GM19099 (cell line): ENCODE measurements around the gene ZMPSTE24.

Source experiments
- POLR2A ChIP-seq: IDR thresholded peaks from 3 replicates; pipeline ENCODE4 v1.6.1; 2011; ENCODE audit warnings: low read depth; ENCODE audit not compliant: insufficient read length; ENCODE audit errors: extremely low read depth

Gene ZMPSTE24

GRCh38 chr1:40274331-40274730 lies 16.3 kb downstream of the ZMPSTE24 start:
- TF ChIP-seq POLR2A = no peak

- TF ChIP-seq POLR2A = no peak
Observed at GRCh38 chr1:40276122-40276521, 18.1 kb downstream of the ZMPSTE24 start.

GRCh38 chr1:40281853-40282252 lies 23.8 kb downstream of the ZMPSTE24 start:
- no peak for TF ChIP-seq POLR2A

DNA sequence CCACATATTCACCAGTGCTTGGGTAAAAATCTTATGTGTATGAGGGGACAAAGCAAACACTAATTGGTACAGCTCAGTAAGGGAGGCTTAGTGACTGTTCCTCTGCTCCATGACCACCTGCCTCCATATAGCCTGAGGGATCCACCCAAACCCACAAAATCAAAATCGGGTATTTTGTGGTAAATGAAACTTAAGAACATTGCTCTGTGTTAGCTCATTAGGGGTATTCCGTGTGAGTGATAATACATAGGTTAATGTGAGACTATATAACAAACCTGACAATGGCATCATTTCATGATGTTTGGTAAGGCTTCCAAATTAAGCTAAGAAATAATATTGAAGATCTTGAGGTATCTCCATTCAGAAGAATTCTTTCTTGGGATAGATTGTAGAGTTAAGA lies 33.3 kb downstream of the ZMPSTE24 start:
- TF ChIP-seq POLR2A = no peak

DNA sequence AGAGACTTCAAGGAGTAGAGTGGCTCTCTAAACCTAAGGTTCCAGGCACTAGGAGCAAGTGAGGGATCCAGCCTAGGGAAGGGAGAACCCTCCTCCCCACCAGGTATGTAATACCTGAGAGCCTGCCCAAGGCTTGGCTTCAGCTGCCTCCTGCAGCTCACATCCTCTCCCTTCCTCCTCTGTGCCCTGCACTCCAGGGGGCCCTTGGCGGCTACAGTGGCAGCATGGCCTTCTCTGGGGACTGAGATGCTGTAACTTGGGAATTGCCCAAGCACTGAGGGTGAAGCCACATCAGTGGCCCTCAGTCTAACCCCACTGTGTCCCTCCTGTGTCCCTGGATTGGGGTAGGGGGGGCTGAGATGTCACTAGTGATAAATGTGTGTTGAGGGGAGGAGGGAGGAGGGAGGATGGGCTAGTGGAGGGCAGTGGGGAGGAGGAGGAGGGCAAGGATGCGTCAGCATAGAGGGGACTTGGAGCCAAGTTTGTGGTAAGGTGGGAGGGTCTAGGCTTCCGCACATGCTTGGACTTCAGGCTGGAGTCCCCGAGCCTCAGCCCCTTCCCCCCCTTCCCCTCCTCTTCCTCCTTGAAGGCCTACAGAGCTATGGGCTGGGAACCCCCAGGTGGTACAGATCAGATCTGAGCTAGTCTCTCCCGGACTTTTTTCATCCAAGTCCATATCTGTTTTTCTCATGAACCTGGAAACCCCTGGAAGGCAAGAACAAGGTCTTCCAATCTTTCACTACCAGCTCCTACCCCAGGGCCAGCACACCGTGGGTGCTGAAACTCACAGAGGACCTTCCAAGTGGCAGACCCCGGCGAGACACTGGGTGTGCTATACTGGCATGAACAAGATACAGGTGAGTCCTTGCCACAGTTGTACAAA lies 41.6 kb downstream of the ZMPSTE24 start:
- TF ChIP-seq POLR2A = no peak

DNA sequence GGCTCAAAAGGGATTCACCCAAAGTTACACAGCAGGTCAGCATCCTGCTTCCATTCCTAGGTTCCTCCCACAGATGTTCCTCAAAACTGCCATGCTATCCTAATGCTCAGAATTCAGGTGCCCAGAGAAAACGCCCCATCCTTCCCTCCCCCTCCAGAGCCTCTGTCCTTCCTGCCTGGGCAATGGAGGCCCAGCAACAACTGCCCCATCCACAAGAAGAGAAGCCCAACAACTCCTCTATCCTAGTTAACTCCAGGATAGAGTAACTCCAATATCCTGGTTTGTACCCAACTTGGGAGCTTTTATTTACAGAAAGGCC lies 42.2 kb downstream of the ZMPSTE24 start:
- no peak for TF ChIP-seq POLR2A

DNA sequence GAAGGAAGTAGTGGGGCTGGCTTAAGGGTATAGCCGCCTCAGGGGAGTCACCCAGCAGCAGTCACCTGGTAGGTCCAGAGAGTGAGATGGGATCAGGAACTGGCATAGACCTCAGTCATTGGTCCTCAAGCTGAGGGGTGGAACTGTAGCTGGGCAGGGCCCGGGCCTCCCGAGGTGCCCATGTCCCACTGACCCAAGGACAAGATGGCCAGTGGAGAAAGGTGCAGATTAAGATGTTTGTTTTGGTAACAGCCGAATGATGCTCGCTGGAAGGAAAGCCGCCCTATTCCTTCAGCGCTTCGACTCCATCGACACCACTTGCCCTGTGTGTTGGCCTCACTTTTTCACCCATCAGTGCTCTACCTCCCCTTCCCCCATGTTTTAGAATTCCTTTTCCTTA lies 42.6 kb downstream of the ZMPSTE24 start:
- no peak for TF ChIP-seq POLR2A

GRCh38 chr1:40301066-40301465 lies 43.0 kb downstream of the ZMPSTE24 start:
- no peak for TF ChIP-seq POLR2A

GRCh38 chr1:40301541-40302299 lies 43.7 kb downstream of the ZMPSTE24 start:
- no peak for TF ChIP-seq POLR2A

GRCh38 chr1:40302475-40302874 lies 44.4 kb downstream of the ZMPSTE24 start:
- no peak for TF ChIP-seq POLR2A

- TF ChIP-seq POLR2A = no peak
Observed at GRCh38 chr1:40303051-40303771, 45.2 kb downstream of the ZMPSTE24 start.

- no peak for TF ChIP-seq POLR2A
Observed at GRCh38 chr1:40303790-40304189, 45.8 kb downstream of the ZMPSTE24 start.

DNA sequence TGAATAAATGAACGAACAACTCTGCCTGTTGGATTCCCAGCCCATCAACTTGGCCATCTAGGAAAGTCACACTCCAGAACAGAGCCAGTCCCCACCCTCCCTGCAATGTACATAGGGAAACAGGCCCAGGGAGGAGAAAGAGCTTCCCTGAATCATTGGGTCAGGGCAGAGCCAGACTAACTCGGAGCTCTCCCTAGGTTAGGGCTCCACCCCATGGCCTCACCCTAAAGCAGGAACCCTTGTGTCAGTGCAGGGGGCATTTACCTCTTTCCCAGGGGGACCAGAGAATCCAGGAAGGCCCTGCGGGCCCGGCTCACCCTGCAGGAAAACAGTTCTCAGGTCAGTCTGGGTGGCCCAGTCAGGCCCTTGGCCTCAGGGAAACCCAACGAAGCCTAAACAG lies 47.4 kb downstream of the ZMPSTE24 start:
- no peak for TF ChIP-seq POLR2A

DNA sequence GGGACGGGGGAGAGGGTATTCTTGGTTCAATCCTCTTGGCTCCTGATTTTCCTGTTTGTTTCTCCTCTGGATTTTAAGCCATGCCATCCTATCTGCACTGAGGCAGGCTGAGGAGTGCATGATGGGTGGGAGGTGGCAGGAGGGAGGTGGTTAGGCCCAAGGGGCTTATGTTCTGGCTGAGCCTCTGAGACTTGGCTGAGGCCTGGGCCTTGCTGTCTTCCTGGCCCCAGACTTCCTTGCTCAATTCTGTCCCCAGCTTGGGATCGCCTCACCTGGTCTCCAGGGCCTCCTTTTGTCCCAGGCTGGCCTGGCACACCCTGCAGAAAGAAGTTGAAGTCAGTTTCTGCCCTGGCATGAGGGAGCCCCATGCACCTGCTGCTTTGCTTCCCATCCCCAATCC lies 47.8 kb downstream of the ZMPSTE24 start:
- TF ChIP-seq POLR2A = no peak

DNA sequence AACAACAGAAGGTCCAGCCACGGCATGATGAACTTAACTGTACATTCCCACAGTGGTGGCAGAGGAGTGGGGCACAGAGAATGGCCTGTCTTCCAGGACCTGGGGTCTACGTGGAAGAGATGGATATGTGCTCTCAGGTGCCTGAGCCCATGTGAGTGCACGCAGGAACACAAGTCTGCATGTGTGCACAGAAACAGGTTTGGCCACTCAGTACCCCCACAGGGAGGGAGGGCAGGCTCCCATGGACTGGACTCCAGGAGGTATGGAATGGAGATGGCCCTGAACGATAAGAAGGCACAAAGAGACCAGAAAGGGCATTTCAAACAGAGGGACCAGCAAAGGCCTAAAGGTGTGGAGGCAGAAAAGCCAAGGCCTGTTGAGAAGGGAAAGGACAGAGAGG lies 48.3 kb downstream of the ZMPSTE24 start:
- no peak for TF ChIP-seq POLR2A

DNA sequence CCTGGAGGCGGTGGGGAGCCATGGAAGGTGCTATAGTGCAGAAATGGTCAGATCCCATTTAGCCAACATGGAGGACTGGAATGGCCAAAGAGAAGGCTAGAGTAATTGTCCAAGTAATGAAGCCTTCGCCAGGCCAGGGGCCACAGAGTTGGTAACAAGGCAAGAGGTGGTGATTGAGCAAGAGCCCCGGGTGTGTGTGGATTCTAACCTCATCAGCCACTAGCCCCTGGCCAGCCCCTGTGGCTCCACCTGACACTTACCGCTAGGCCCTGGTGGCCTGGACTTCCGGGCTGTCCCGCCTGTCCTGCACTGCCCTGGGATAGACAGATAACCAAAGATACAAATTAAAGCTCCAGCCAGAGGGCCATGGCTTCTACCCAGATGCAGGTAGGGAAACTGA lies 49.1 kb downstream of the ZMPSTE24 start:
- TF ChIP-seq POLR2A = no peak

DNA sequence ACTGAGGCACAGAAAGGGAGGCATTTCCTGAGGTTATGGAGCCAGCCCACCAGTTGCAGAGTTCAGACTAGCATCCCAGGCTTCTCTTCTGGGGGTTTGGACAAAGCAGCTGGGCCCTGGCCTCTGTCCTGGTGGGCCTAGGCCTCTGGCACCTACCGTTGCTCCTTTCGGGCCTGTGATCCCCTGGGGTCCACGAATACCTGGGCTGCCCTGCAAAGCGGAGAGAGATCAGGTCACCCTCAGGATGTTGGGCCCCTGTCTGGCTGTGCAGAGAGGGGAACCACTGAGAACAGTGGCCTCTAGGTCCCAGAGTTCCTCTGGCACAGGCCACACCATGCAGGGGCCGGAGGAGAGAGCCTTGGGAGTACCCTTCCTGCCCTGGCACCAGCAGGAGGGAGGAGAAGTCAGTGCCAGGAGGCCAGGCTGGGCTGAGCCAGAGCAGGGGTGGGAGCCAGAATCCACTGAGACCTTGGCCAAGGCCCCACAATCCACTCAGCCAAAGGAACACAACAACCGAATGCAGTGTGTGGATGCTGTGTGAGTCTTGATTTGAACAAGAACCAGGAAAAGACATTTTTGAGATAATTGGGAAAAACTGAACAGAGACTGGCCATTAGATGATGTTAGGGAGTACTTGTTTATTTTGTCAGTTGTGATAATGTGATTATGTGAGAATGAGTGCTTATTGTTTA lies 50.1 kb downstream of the ZMPSTE24 start:
- no peak for TF ChIP-seq POLR2A
